Activated CD8-positive, alpha-beta T cell treated with anti-CD3 and anti-CD28 coated beads for 36 hours (primary cell): ENCODE results near the gene VWA3A. TPM values are rescaled to one million over a fixed set of nuclear protein-coding genes. Genes with fewer than 3 reads are reported as not detected.
"Not testable (repeated sequence)": the region's sequence is repeated elsewhere in the genome, so short reads cannot be mapped to it uniquely, and the experiment has no call there.

ENCODE experiments used
- ATAC-seq: fragments of 200-7000 bp; cut with Tn5 transposase; one replicate; pipeline ENCODE4 v1.10.0; 2021; ENCODE audit warnings: mild to moderate bottlenecking, moderate library complexity
- CTCF ChIA-PET: fragments of 350-600 bp; sonication (Branson Sonifier 250); formaldehyde crosslinking; loops from one replicate; lab custom pipeline; 2021; ENCODE audit warnings: antibody characterized with exemption; lab: Charles Lee
- POLR2A ChIA-PET: fragments of 350-600 bp; sonication (Branson Sonifier 250); formaldehyde crosslinking; loops from one replicate; lab custom pipeline; 2021; ENCODE audit warnings: antibody characterized with exemption; lab: Charles Lee
- DNase-seq: peaks from one replicate; pipeline ENCODE4 v3.0.0-alpha.2; 2020
- H3K27ac Mint-ChIP-seq: one replicate; pipeline ENCODE4 v1.8.0; 2021; ENCODE audit warnings: mild to moderate bottlenecking, mixed read lengths
- H3K27me3 Mint-ChIP-seq: one replicate; pipeline ENCODE4 v1.8.0; 2021; ENCODE audit warnings: mixed read lengths
- H3K36me3 Mint-ChIP-seq: one replicate; pipeline ENCODE4 v1.8.0; 2021; ENCODE audit warnings: low read depth, mixed read lengths
- H3K4me1 Mint-ChIP-seq: one replicate; pipeline ENCODE4 v1.8.0; 2021; ENCODE audit warnings: low read depth, mixed read lengths
- H3K4me3 Mint-ChIP-seq: one replicate; pipeline ENCODE4 v1.8.0; 2021; ENCODE audit warnings: mild to moderate bottlenecking, moderate library complexity, mixed read lengths
- H3K9me3 Mint-ChIP-seq: one replicate; pipeline ENCODE4 v1.8.0; 2021; ENCODE audit warnings: mixed read lengths
- CTCF ChIP-seq: fragments of 200-600 bp; IDR thresholded peaks from one replicate; pipeline ENCODE4 v1.8.0; 2022; ENCODE audit warnings: antibody characterized with exemption, mild to moderate bottlenecking
- intact Hi-C: fragments of 100-400 bp; cut with micrococcal nuclease; formaldehyde crosslinking; loops from one replicate; pipeline ENCODE4 v1.10.0; 2022
- total RNA-seq, 2 experiments: library from RNA; stranded (reverse); gene quantifications; one replicate each; pipeline ENCODE4 v1.2.3, GENCODE V29; 2021

Gene VWA3A
- total RNA-seq, 2 experiments from 2014 or later, result not detected

GRCh38 chr16:22144520-22144919 lies 52.2 kb downstream of the VWA3A start:
- DNase-seq (no peak), ATAC-seq (no peak)
- H3K27me3 Mint-ChIP-seq, result peaks cover 2% of the 10 kb centered on the region
- H3K27ac Mint-ChIP-seq, result no peak overlapping the region
- POLR2A ChIA-PET, result interaction anchor here (0.6 kb wide), 1 partner anchor 43 kb away, joined by 3 read pairs; no protein-coding TSS in a partner anchor
- no peak for TF ChIP-seq CTCF
- intact Hi-C loops, result no loop called here
- no peak overlapping the region for H3K4me3 Mint-ChIP-seq
- no peaks in the 10 kb centered on the region for H3K4me1 Mint-ChIP-seq
- no peaks in the 10 kb centered on the region for H3K9me3 Mint-ChIP-seq
- H3K36me3 Mint-ChIP-seq, result no peaks in the 10 kb centered on the region
- CTCF ChIA-PET, result interaction anchor here (1.0 kb wide), 1 partner anchor 17 kb away, joined by 3 read pairs; no protein-coding TSS in a partner anchor

GRCh38 chr16:22147853-22148252 lies 55.5 kb downstream of the VWA3A start:
- ATAC-seq (no peak), DNase-seq (no peak)
- Mint-ChIP-seq H3K27ac (no peak overlapping the region), H3K4me1 (no peaks in the 10 kb centered on the region), H3K36me3 (no peaks in the 10 kb centered on the region), H3K27me3 (peaks cover 2% of the 10 kb centered on the region), H3K4me3 (no peak overlapping the region), H3K9me3 (no peaks in the 10 kb centered on the region)
- CTCF ChIA-PET, result interaction anchor here (0.8 to 1.4 kb wide), 2 partner anchors 41 to 70 kb away, joined by 3 to 4 read pairs; no protein-coding TSS in a partner anchor
- intact Hi-C loops, result no loop called here
- POLR2A ChIA-PET, result no interaction called here
- TF ChIP-seq CTCF, result no peak

GRCh38 chr16:22151246-22151998 lies 59.1 kb downstream of the VWA3A start:
- Mint-ChIP-seq H3K27ac (no peak overlapping the region), H3K4me1 (no peaks in the 10 kb centered on the region), H3K27me3 (no peaks in the 10 kb centered on the region), H3K9me3 (no peaks in the 10 kb centered on the region), H3K36me3 (no peaks in the 10 kb centered on the region), H3K4me3 (no peak overlapping the region)
- TF ChIP-seq CTCF, result no peak
- POLR2A ChIA-PET, result no interaction called here
- CTCF ChIA-PET, result no interaction called here
- no peak for DNase-seq
- no peak for ATAC-seq
- intact Hi-C loops, result no loop called here

GRCh38 chr16:22152316-22152715 lies 60.0 kb downstream of the VWA3A start:
- ATAC-seq, result no peak
- no peak for DNase-seq
- intact Hi-C loops, result no loop called here
- H3K4me3 Mint-ChIP-seq, result no peak overlapping the region
- H3K9me3 Mint-ChIP-seq, result no peaks in the 10 kb centered on the region
- no peaks in the 10 kb centered on the region for H3K27me3 Mint-ChIP-seq
- ChIA-PET POLR2A (no interaction called here), CTCF (no interaction called here)
- H3K36me3 Mint-ChIP-seq, result no peaks in the 10 kb centered on the region
- H3K27ac Mint-ChIP-seq, result no peak overlapping the region
- H3K4me1 Mint-ChIP-seq, result no peaks in the 10 kb centered on the region
- no peak for TF ChIP-seq CTCF

- intact Hi-C loops, H3K36me3 Mint-ChIP-seq, H3K4me3 Mint-ChIP-seq, H3K9me3 Mint-ChIP-seq, H3K4me1 Mint-ChIP-seq, DNase-seq, POLR2A ChIA-PET, H3K27me3 Mint-ChIP-seq, ATAC-seq, H3K27ac Mint-ChIP-seq: not testable (repeated sequence)
- CTCF ChIA-PET, result interaction anchor here (1.4 kb wide), 1 partner anchor 11 kb away, joined by 5 read pairs; no protein-coding TSS in a partner anchor
These were observed 60.7 kb downstream of the VWA3A start for GRCh38 chr16:22153078-22153477.
